GM21515 (cell line): Measurements from ENCODE around the gene SERPINF2.
"Not testable (repeated sequence)": the region's sequence is repeated elsewhere in the genome, so short reads cannot be mapped to it uniquely, and the experiment has no call there.

Experiments used
- ATAC-seq: cut with Tn5 transposase; IDR thresholded peaks from one replicate; pipeline ENCODE4 v1.9.1; 2021; ENCODE audit not compliant: unreplicated experiment

The SERPINF2 gene

DNA sequence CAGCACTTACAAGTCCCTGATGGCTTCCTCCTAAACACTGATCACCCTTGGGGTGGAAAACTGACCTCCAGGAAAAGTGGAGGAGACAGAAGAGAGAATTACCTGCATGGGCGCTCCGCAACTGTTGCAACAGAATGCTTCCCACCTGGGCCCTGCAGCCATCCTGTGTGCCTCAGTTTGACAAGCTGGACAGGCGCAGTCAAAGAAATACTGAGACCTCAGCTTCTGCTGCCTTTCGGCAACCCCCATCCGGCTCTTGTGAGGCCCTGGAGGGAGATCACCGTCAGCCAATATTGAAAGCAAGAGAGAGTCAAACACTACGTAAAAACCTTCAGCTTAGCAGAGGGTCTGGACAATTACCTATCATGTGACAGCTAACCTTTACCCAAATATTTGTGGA lies 44.0 kb downstream of the SERPINF2 start:
- no peak for ATAC-seq

GRCh38 chr17:1787301-1787902 lies 44.7 kb downstream of the SERPINF2 start:
- ATAC-seq: no peak

GRCh38 chr17:1789936-1790335 lies 47.3 kb downstream of the SERPINF2 start:
- no peak for ATAC-seq

DNA sequence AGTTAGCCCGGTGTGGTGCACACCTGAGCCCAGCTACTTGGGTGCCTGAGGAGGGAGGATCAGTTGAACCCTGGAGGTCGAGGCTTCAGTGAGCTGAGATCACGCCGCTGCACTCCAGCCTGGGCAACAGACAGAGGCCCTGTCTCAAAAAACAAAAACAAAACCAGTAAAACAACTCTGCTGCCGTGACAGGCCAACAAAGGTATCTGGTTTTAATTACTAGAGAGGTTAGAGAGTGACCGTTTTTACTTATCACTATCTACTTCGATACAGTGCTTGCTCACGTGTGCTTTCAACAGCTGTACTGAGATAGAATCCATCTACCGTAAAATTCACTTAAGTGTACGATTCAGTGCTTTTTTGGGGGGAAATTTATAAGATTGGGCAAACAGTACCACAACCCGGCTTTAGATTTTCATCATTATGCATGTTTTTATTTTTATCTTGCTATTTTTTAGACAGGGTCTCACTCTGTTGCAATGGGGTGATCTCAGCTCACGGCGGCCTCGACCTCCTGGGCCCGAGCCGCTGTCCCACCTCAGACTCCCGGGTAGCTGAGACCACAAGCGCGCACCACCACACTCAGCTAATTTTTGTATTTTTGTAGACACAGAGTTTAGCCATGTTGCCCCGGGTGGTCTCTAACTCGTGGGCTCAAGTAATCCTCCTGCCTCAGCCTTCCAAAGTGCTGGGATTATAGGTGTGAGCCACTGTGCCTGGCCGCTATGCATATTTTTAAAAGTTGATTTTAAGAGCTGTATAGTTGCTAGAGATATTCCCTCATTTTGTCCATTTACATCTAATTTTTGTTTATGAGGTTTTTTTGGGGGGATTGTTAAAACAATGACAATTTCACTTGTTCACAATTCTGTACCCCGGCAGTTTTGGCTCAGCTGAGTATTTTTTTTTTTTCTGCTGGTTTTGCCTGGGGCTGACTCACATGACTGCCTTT lies 50.1 kb downstream of the SERPINF2 start:
- ATAC-seq: no peak

GRCh38 chr17:1793447-1793806 lies 50.8 kb downstream of the SERPINF2 start:
- no peak for ATAC-seq

DNA sequence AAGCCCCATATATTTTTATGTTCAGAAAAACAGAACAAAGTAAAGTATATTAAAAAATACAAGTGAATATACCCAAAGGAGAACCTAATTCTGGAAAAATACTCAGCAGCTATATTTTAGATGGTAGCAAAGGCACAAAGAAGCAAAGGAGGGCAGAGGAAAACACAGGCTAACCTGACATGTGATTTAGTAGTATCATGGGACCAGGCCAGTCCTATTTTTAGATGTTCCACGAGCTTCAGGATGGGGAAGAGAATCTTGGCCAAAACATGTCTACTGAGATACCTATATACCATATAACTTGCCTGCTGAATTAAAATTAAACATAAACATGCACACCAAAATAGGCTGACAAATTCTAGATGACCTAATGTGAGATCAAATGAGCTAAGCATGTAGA lies 54.1 kb downstream of the SERPINF2 start:
- ATAC-seq: no peak

DNA sequence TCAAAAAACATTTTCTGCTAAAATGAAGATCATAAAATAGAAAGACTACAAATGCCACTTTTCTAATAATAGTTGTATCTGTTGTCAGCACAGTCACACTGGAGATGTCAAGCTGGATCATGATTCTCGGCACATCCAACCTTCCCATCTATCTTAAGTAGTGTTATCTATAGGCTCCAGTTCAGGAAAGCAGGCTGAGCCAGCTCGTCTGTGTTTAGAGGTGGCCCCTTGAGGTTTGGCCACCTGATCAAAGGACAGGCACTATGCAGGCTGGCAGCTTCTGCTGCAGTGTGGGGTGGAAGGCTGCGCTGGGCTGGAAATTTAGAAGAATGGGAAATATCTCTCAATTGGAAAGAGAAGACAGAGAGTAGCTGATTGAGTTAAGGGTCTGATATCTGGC lies 54.7 kb downstream of the SERPINF2 start:
- no peak for ATAC-seq

GRCh38 chr17:1797846-1798245 lies 55.2 kb downstream of the SERPINF2 start:
- not testable (repeated sequence) for ATAC-seq

DNA sequence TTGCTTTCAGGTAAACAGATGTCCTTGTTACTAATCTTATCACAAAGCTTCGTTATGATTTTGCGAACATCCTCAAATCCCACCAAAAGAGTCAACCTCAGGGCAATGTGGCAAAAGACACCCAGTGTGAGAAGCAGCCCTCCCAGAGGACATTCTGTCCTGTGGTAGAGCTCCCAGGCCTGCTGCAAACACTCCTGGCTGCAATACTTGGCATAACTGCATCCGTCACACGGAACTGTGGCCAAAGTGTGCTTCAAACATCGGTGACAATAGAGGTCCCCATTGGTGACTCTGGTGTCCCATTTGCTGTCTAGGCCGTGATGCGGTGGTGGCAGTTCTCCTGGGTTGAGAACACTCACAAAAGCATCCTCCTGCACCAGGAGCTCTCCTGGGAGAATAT lies 57.6 kb downstream of the SERPINF2 start:
- ATAC-seq: no peak

DNA sequence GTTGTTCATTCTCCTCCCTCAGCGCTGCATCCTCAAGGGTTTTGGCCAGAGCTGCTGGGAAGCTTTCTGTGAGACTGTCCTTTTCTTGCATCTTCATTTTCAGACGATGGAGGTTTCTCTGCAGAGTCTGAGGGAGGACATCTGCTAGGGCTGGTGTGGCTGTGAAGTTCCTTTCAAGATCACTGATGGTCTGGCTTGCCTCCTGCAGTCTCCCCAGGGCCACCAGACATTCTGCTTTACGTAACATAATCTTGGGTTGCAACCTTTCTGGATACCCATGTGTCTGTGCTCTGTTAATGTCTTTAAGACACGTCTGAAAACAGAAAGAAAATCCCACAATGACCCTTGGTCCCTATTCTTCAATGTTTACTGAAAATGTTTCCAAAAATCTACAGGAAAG lies 58.0 kb downstream of the SERPINF2 start:
- ATAC-seq: no peak

- ATAC-seq: no peak
Observed at GRCh38 chr17:1802429-1802828, 59.8 kb downstream of the SERPINF2 start.

GRCh38 chr17:1803280-1803679 lies 60.6 kb downstream of the SERPINF2 start:
- no peak for ATAC-seq
